NCI-H128 (cell line): ENCODE measurements around the gene CNTNAP2.

Experiments used
- DNase-seq: peaks from one replicate; lab custom pipeline; 2025; ENCODE audit not compliant: unreplicated experiment; lab: John Stamatoyannopoulos, UW

The CNTNAP2 gene

GRCh38 chr7:146414373-146414772, 297.8 kb downstream of the CNTNAP2 start:
- no peak for DNase-seq

- no peak for DNase-seq
Measured at GRCh38 chr7:146414937-146415336, 298.3 kb downstream of the CNTNAP2 start.

- no peak for DNase-seq
Measured at GRCh38 chr7:146417176-146417575, 300.6 kb downstream of the CNTNAP2 start.

GRCh38 chr7:146423446-146423845, 306.8 kb downstream of the CNTNAP2 start:
- no peak for DNase-seq

GRCh38 chr7:146424084-146424483, 307.5 kb downstream of the CNTNAP2 start:
- no peak for DNase-seq

GRCh38 chr7:146433501-146433900, 316.9 kb downstream of the CNTNAP2 start:
- DNase-seq, result no peak

GRCh38 chr7:146443102-146443501, 326.5 kb downstream of the CNTNAP2 start:
- DNase-seq, result no peak

GRCh38 chr7:146449625-146450024, 333.0 kb downstream of the CNTNAP2 start:
- DNase-seq, result no peak

- DNase-seq, result no peak
Measured at GRCh38 chr7:146455091-146455655, 338.6 kb downstream of the CNTNAP2 start.

- no peak for DNase-seq
Measured at GRCh38 chr7:146479040-146479439, 362.4 kb downstream of the CNTNAP2 start.

- DNase-seq, result no peak
Measured at GRCh38 chr7:146486519-146486918, 369.9 kb downstream of the CNTNAP2 start.

- DNase-seq, result no peak
Measured at GRCh38 chr7:146492017-146492416, 375.4 kb downstream of the CNTNAP2 start.

GRCh38 chr7:146494952-146495596, 378.5 kb downstream of the CNTNAP2 start:
- no peak for DNase-seq

GRCh38 chr7:146496657-146497056, 380.1 kb downstream of the CNTNAP2 start:
- no peak for DNase-seq

- DNase-seq, result no peak
Measured at GRCh38 chr7:146499970-146500369, 383.4 kb downstream of the CNTNAP2 start.

- no peak for DNase-seq
Measured at GRCh38 chr7:146503844-146504243, 387.2 kb downstream of the CNTNAP2 start.

- no peak for DNase-seq
Measured at GRCh38 chr7:146510088-146510680, 393.6 kb downstream of the CNTNAP2 start.

GRCh38 chr7:146514304-146514703, 397.7 kb downstream of the CNTNAP2 start:
- DNase-seq, result no peak

GRCh38 chr7:146528581-146528980, 412.0 kb downstream of the CNTNAP2 start:
- no peak for DNase-seq

- DNase-seq, result no peak
Measured at GRCh38 chr7:146539836-146540235, 423.2 kb downstream of the CNTNAP2 start.

GRCh38 chr7:146542101-146542500, 425.5 kb downstream of the CNTNAP2 start:
- no peak for DNase-seq

GRCh38 chr7:146544748-146545147, 428.1 kb downstream of the CNTNAP2 start:
- no peak for DNase-seq

GRCh38 chr7:146548816-146549215, 432.2 kb downstream of the CNTNAP2 start:
- DNase-seq, result no peak
